GM12878 (cell line): ENCODE measurements around the gene CHRNE. TPM values are rescaled to one million over a fixed set of nuclear protein-coding genes. Genes with fewer than 3 reads are reported as not detected.

ENCODE experiments used
- ATF7 ChIP-seq: fragments of 450-650 bp; IDR thresholded peaks from 2 replicates; pipeline ENCODE4 v1.6.1; 2016; ENCODE audit warnings: low read depth, mild to moderate bottlenecking
- BCL11A ChIP-seq: IDR thresholded peaks from 2 replicates; pipeline ENCODE4 v1.6.1; 2011; ENCODE audit warnings: low read depth, low read length
- BCL3 ChIP-seq: IDR thresholded peaks from 2 replicates; pipeline ENCODE4 v1.6.1; 2011; ENCODE audit warnings: borderline replicate concordance, low read depth, mild to moderate bottlenecking, moderate library complexity, low read length; ENCODE audit not compliant: insufficient read depth, poor library complexity, severe bottlenecking
- CBFB ChIP-seq: IDR thresholded peaks from 2 replicates; pipeline ENCODE4 v1.6.1; 2016; ENCODE audit warnings: antibody characterized with exemption, low read depth
- CEBPB ChIP-seq, 2 experiments: fragments of 150-350 bp in 1 of 2; IDR thresholded peaks; 2 replicates each; pipeline ENCODE4 v1.6.1; 2012 to 2014; ENCODE audit warnings: low read depth in 2 of 2, low read length in 2 of 2, borderline replicate concordance in 1 of 2, inconsistent platforms in 1 of 2
- DPF2 ChIP-seq: fragments of 450-650 bp; IDR thresholded peaks from 2 replicates; pipeline ENCODE4 v1.6.1; 2017; ENCODE audit warnings: mild to moderate bottlenecking
- EED ChIP-seq: sonication (generic); IDR thresholded peaks from 2 replicates; pipeline ENCODE4 v1.6.1; 2016; ENCODE audit warnings: antibody characterized with exemption, low read depth
- FOXK2 ChIP-seq: fragments of 450-650 bp; IDR thresholded peaks from 2 replicates; pipeline ENCODE4 v1.6.1; 2017; ENCODE audit warnings: mild to moderate bottlenecking, moderate library complexity
- HCFC1 ChIP-seq: fragments of 150-350 bp; IDR thresholded peaks from 2 replicates; pipeline ENCODE4 v1.6.1; 2014; ENCODE audit warnings: low read length
- MTA3 ChIP-seq: IDR thresholded peaks from 2 replicates; pipeline ENCODE4 v1.6.1; 2012; ENCODE audit warnings: low read length, inconsistent platforms, borderline replicate concordance
- PAX5 ChIP-seq: IDR thresholded peaks from 2 replicates; pipeline ENCODE4 v1.6.1; 2011; ENCODE audit warnings: low read depth, low read length, borderline replicate concordance
- PBX3 ChIP-seq: IDR thresholded peaks from 2 replicates; pipeline ENCODE4 v1.6.1; 2011; ENCODE audit warnings: mild to moderate bottlenecking, low read depth, low read length, moderate library complexity; ENCODE audit not compliant: insufficient replicate concordance
- POLR2A ChIP-seq: IDR thresholded peaks from 2 replicates; pipeline ENCODE4 v1.6.1; 2011; ENCODE audit warnings: low read depth, mild to moderate bottlenecking, low read length
- POLR2AphosphoS5 ChIP-seq: IDR thresholded peaks from 2 replicates; pipeline ENCODE4 v1.6.1; 2011; ENCODE audit warnings: mild to moderate bottlenecking, low read length, inconsistent platforms
- RAD21 ChIP-seq: IDR thresholded peaks from 2 replicates; pipeline ENCODE4 v1.6.1; 2011; ENCODE audit warnings: mild to moderate bottlenecking, low read depth, low read length, moderate library complexity; ENCODE audit not compliant: insufficient read depth
- RAD51 ChIP-seq: fragments of 450-650 bp; IDR thresholded peaks from 2 replicates; pipeline ENCODE4 v1.6.1; 2016; ENCODE audit warnings: moderate library complexity, mild to moderate bottlenecking, inconsistent platforms
- RELA ChIP-seq: fragments of 450-650 bp; IDR thresholded peaks from 2 replicates; pipeline ENCODE4 v1.8.0; 2014; ENCODE audit warnings: borderline replicate concordance; ENCODE audit not compliant: partially characterized antibody
- RFX5 ChIP-seq: IDR thresholded peaks from 2 replicates; pipeline ENCODE4 v1.6.1; 2011; ENCODE audit warnings: low read depth, low read length, improper control_type of control experiment
- SMAD1 ChIP-seq: fragments of 450-650 bp; IDR thresholded peaks from 2 replicates; pipeline ENCODE4 v1.6.1; 2018; ENCODE audit warnings: mild to moderate bottlenecking, low read depth; ENCODE audit not compliant: partially characterized antibody
- SMAD5 ChIP-seq: IDR thresholded peaks from 2 replicates; pipeline ENCODE4 v1.6.1; 2016; ENCODE audit warnings: antibody characterized with exemption, low read depth
- SMARCA5 ChIP-seq: fragments of 450-650 bp; IDR thresholded peaks from 2 replicates; pipeline ENCODE4 v1.6.1; 2017; ENCODE audit warnings: mild to moderate bottlenecking
- SMC3 ChIP-seq: IDR thresholded peaks from 2 replicates; pipeline ENCODE4 v1.6.1; 2011; ENCODE audit warnings: low read length, improper control_type of control experiment, borderline replicate concordance
- SPI1 ChIP-seq: IDR thresholded peaks from 2 replicates; pipeline ENCODE4 v1.6.1; 2011; ENCODE audit warnings: low read depth, mild to moderate bottlenecking, low read length, moderate library complexity, borderline replicate concordance; ENCODE audit not compliant: insufficient read depth
- SRF ChIP-seq, 2 experiments: IDR thresholded peaks; 2 replicates each; pipeline ENCODE4 v1.6.1; 2011; ENCODE audit warnings: low read depth in 2 of 2, low read length in 2 of 2, mild to moderate bottlenecking in 1 of 2, moderate library complexity in 1 of 2
- TAF1 ChIP-seq: IDR thresholded peaks from 2 replicates; pipeline ENCODE4 v1.6.1; 2011; ENCODE audit warnings: mild to moderate bottlenecking, low read depth, low read length, borderline replicate concordance
- ZNF592 ChIP-seq: fragments of 450-650 bp; IDR thresholded peaks from 2 replicates; pipeline ENCODE4 v1.6.1; 2017; ENCODE audit warnings: mild to moderate bottlenecking, moderate library complexity
- polyA plus RNA-seq, 11 experiments: library from polyadenylated mRNA; depleted of rRNA in 4 of 11; unstranded in 6 of 11; stranded (reverse) in 5 of 11; fragments of >200 nt; fragmentation: Nextera tagmentation in 4 of 11; fragmentation: Illumina TruSeq in 1 of 11; extraction: Ambion mirVana in 4 of 11; extraction: Trizol in 1 of 11; gene quantifications; 1 replicate in 1 of 11; 2 replicates in 10 of 11; pipeline versions ENCODE4 v1.2.1 to v1.2.3, GENCODE V29; 2011 to 2016; ENCODE audit warnings: inconsistent platforms in 2 of 11, missing spikeins in 2 of 11, low read depth in 1 of 11
- total RNA-seq, 4 experiments: library from RNA; depleted of rRNA in 3 of 4; stranded (reverse); fragments of >200 nt in 3 of 4; fragmentation: Illumina TruSeq in 1 of 4; extraction: Trizol in 1 of 4; gene quantifications; 2 replicates each; pipeline versions ENCODE4 v1.2.1 to v1.2.3, GENCODE V29; 2013 to 2021

The CHRNE gene
- total and polyA plus RNA-seq, 10 of the 15 experiments (the other 5 are each of a cell fraction or from before 2014, with no cell fraction given) = 0.05 to 0.11 (median 0.08) TPM; not detected in 6

- TF ChIP-seq ZNF592 (no peak), SRF (IDR thresholded peaks at IDR 0.05; ENCODE audit: low read depth in 2 of 2, low read length in 2 of 2) (0 out of 4 replicates have a peak, but pooled peaks of 1 of the 2 experiments have one; percentile 60), TAF1 (peak; percentile 67; the same call in 1 of the 2 replicates), SMAD5 (peak; percentile 89), RAD21 (no peak), FOXK2 (no peak), PAX5 (peak; percentile 94), POLR2A (peak; percentile 79), POLR2AphosphoS5 (peak; percentile 87), BCL3 (peak; percentile 99), SMC3 (no peak; the same call in 1 of the 2 replicates), BCL11A (peak; percentile 92), HCFC1 (no peak), CEBPB (IDR thresholded peaks at IDR 0.05; ENCODE audit: borderline replicate concordance in 1 of 2, low read depth in 2 of 2, low read length in 2 of 2) (no peak), SMAD1 (no peak), SPI1 (no peak), RFX5 (no peak), CBFB (peak; percentile 87; the same call in 1 of the 2 replicates), EED (peak; percentile 87), RAD51 (no peak), ATF7 (peak; percentile 72), RELA (peak; percentile 83), PBX3 (peak; percentile 3), DPF2 (peak; percentile 97), MTA3 (no peak), SMARCA5 (peak; percentile 70; the same call in 1 of the 2 replicates)
Observed at GRCh38 chr17:4945176-4945943, 42.5 kb upstream of the CHRNE start (continued).
